Caco-2 (cell line): Measurements from ENCODE around the gene LSM4. TPM values are rescaled to one million over a fixed set of nuclear protein-coding genes. Genes with fewer than 3 reads are reported as not detected.

Experiments used
- BruUV-seq: library from RNA; stranded (reverse); fragments of 400-500 nt; replicated peaks from 2 replicates; lab custom pipeline; 2021; lab: Mats Ljungman, UMichigan
- CTCF ChIA-PET: fragments of 300-600 bp; sonication (Branson Sonifier 250); formaldehyde crosslinking; loops from one replicate; lab custom pipeline; 2022; ENCODE audit warnings: antibody characterized with exemption; lab: Charles Lee
- POLR2A ChIA-PET: fragments of 300-600 bp; sonication (Branson Sonifier 250); formaldehyde crosslinking; loops from one replicate; lab custom pipeline; 2022; ENCODE audit warnings: antibody characterized with exemption; lab: Charles Lee
- DNase-seq, 2 experiments: peaks; one replicate each; pipeline versions ENCODE4 v3.0.0 to v3.0.0-alpha.2; 2020 to 2022
- H3K27me3 ChIP-seq: replicated peaks from 2 replicates; pipeline ENCODE4 v1.6.0; 2011; ENCODE audit warnings: low read length; ENCODE audit not compliant: control insufficient read depth, insufficient read depth
- H3K36me3 ChIP-seq: 2 replicates; pipeline ENCODE4 v1.5.1; 2011; ENCODE audit warnings: low read length; ENCODE audit not compliant: control insufficient read depth, insufficient read depth
- H3K4me1 ChIP-seq: fragments of 250-450 bp; sonication (Bioruptor Pico); 2 replicates; pipeline ENCODE4 v1.5.1; 2020; ENCODE audit warnings: mild to moderate bottlenecking
- H3K4me3 ChIP-seq: 2 replicates; pipeline ENCODE4 v1.5.1; 2011; ENCODE audit warnings: low read depth, mild to moderate bottlenecking, control low read depth, low read length
- H3K9me3 ChIP-seq: fragments of 250-450 bp; sonication (Bioruptor Pico); 2 replicates; pipeline ENCODE4 v1.5.1; 2020; ENCODE audit warnings: mild to moderate bottlenecking, moderate library complexity
- H3K27ac Mint-ChIP-seq: one replicate; pipeline ENCODE4 v1.8.0; 2022; ENCODE audit warnings: mixed read lengths; ENCODE audit not compliant: unreplicated experiment
- H3K27me3 Mint-ChIP-seq: one replicate; pipeline ENCODE4 v1.8.0; 2022; ENCODE audit warnings: mixed read lengths; ENCODE audit not compliant: insufficient read depth, unreplicated experiment
- H3K36me3 Mint-ChIP-seq: one replicate; pipeline ENCODE4 v1.8.0; 2022; ENCODE audit warnings: mild to moderate bottlenecking, mixed read lengths; ENCODE audit not compliant: insufficient read depth, unreplicated experiment
- H3K4me1 Mint-ChIP-seq: one replicate; pipeline ENCODE4 v1.8.0; 2022; ENCODE audit warnings: low read depth, mixed read lengths; ENCODE audit not compliant: unreplicated experiment
- H3K4me3 Mint-ChIP-seq: one replicate; pipeline ENCODE4 v1.8.0; 2022; ENCODE audit warnings: mild to moderate bottlenecking, moderate library complexity, mixed read lengths; ENCODE audit not compliant: unreplicated experiment
- H3K9me3 Mint-ChIP-seq: one replicate; pipeline ENCODE4 v1.8.0; 2022; ENCODE audit warnings: mixed read lengths; ENCODE audit not compliant: unreplicated experiment
- CTCF ChIP-seq, 2 experiments: fragments of 200-600 bp in 1 of 2; IDR thresholded peaks; 1 replicate in 1 of 2; 2 replicates in 1 of 2; pipeline versions ENCODE4 v1.5.1 to v1.8.0; 2011 to 2022; ENCODE audit warnings: antibody characterized with exemption in 1 of 2, control low read depth in 1 of 2, inconsistent platforms in 1 of 2, low read depth in 1 of 2, low read length in 1 of 2, mild to moderate bottlenecking in 1 of 2, moderate library complexity in 1 of 2; ENCODE audit not compliant: insufficient read depth in 1 of 2, severe bottlenecking in 1 of 2, unreplicated experiment in 1 of 2
- intact Hi-C: fragments of 100-400 bp; cut with micrococcal nuclease; formaldehyde crosslinking; loops from one replicate; pipeline ENCODE4 v1.10.0; 2022; ENCODE audit not compliant: unreplicated experiment
- total RNA-seq: library from RNA; stranded (reverse); gene quantifications from 2 replicates; pipeline ENCODE4 v1.2.3, GENCODE V29; 2022

The LSM4 gene
- total RNA-seq, 1 experiment from 2014 or later = 184 TPM

- ChIA-PET CTCF (interaction anchor here (1.6 kb wide), 1 partner anchor 30 kb away, joined by 5 read pairs; no protein-coding TSS in a partner anchor), POLR2A (no interaction called here)
- no peak for DNase-seq
- Mint-ChIP-seq H3K36me3 (peaks cover 22% of the 10 kb centered on the region), H3K4me3 (no peak overlapping the region), H3K9me3 (no peaks in the 10 kb centered on the region), H3K4me1 (no peaks in the 10 kb centered on the region), H3K27me3 (no peaks in the 10 kb centered on the region), H3K27ac (no peak overlapping the region)
- intact Hi-C loops = no loop called here
- no peak for TF ChIP-seq CTCF (IDR thresholded peaks at IDR 0.05; ENCODE audit: insufficient read depth in 1 of 2, low read depth in 1 of 2, low read length in 1 of 2, severe bottlenecking in 1 of 2, unreplicated experiment in 1 of 2)
- peaks cover 2% of the 10 kb centered on the region; the same call in 1 of the 2 replicates for H3K36me3 ChIP-seq
- peaks cover 41% of the 10 kb centered on the region for H3K4me1 ChIP-seq
- no peak overlapping the region for H3K4me3 ChIP-seq
- no TSS peak for BruUV-seq
- H3K9me3 ChIP-seq = no peaks in the 10 kb centered on the region
- no peaks in the 10 kb centered on the region for H3K27me3 ChIP-seq
These were observed 13.3 kb downstream of the LSM4 start for GRCh38 chr19:18309525-18310064.

- no peak for TF ChIP-seq CTCF (IDR thresholded peaks at IDR 0.05; ENCODE audit: insufficient read depth in 1 of 2, low read depth in 1 of 2, low read length in 1 of 2, severe bottlenecking in 1 of 2, unreplicated experiment in 1 of 2)
- Histone ChIP-seq H3K36me3 (peaks cover 2% of the 10 kb centered on the region; the same call in 1 of the 2 replicates), H3K4me1 (peaks cover 46% of the 10 kb centered on the region), H3K4me3 (no peak overlapping the region), H3K27me3 (no peaks in the 10 kb centered on the region), H3K9me3 (no peaks in the 10 kb centered on the region)
- ChIA-PET POLR2A (interaction anchor here (0.9 kb wide), 1 partner anchor 29 kb away, joined by 5 read pairs; no protein-coding TSS in a partner anchor), CTCF (interaction anchor here (1.6 kb wide), 1 partner anchor 29 kb away, joined by 5 read pairs; no protein-coding TSS in a partner anchor)
- no peak overlapping the region for H3K27ac Mint-ChIP-seq
- H3K36me3 Mint-ChIP-seq = peaks cover 24% of the 10 kb centered on the region
- no peak overlapping the region for H3K4me3 Mint-ChIP-seq
- H3K4me1 Mint-ChIP-seq = peaks cover under 1% of the 10 kb centered on the region
- intact Hi-C loops = no loop called here
- no peaks in the 10 kb centered on the region for H3K27me3 Mint-ChIP-seq
- no peak for DNase-seq
- no TSS peak for BruUV-seq
- H3K9me3 Mint-ChIP-seq = no peaks in the 10 kb centered on the region
These were observed 13.9 kb downstream of the LSM4 start for GRCh38 chr19:18308948-18309325.

GRCh38 chr19:18308051-18308947 lies 14.6 kb downstream of the LSM4 start:
- no peaks in the 10 kb centered on the region for H3K9me3 Mint-ChIP-seq
- BruUV-seq = no TSS peak
- no peak overlapping the region for H3K27ac Mint-ChIP-seq
- CTCF ChIA-PET = no interaction called here
- H3K4me3 Mint-ChIP-seq = no peak overlapping the region
- POLR2A ChIA-PET = interaction anchor here (0.9 kb wide), 1 partner anchor 29 kb away, joined by 5 read pairs; no protein-coding TSS in a partner anchor
- Histone ChIP-seq H3K27me3 (no peaks in the 10 kb centered on the region), H3K9me3 (no peaks in the 10 kb centered on the region), H3K4me3 (no peak overlapping the region), H3K4me1 (peaks cover 48% of the 10 kb centered on the region), H3K36me3 (peaks cover 2% of the 10 kb centered on the region; the same call in 1 of the 2 replicates)
- TF ChIP-seq CTCF (IDR thresholded peaks at IDR 0.05; ENCODE audit: insufficient read depth in 1 of 2, low read depth in 1 of 2, low read length in 1 of 2, severe bottlenecking in 1 of 2, unreplicated experiment in 1 of 2) = no peak
- intact Hi-C loops = no loop called here
- H3K36me3 Mint-ChIP-seq = peaks cover 30% of the 10 kb centered on the region
- peaks cover 7% of the 10 kb centered on the region for H3K4me1 Mint-ChIP-seq
- no peak for DNase-seq
- H3K27me3 Mint-ChIP-seq = no peaks in the 10 kb centered on the region
